ENCODE data around the gene GLP2R. TPM values are rescaled to one million over a fixed set of nuclear protein-coding genes. Genes with fewer than 3 reads are reported as not detected.
"Not testable (repeated sequence)": the region's sequence is repeated elsewhere in the genome, so short reads cannot be mapped to it uniquely, and the experiment has no call there.

The GLP2R gene
- total RNA-seq, 1 experiment from 2014 or later = not detected

DNA sequence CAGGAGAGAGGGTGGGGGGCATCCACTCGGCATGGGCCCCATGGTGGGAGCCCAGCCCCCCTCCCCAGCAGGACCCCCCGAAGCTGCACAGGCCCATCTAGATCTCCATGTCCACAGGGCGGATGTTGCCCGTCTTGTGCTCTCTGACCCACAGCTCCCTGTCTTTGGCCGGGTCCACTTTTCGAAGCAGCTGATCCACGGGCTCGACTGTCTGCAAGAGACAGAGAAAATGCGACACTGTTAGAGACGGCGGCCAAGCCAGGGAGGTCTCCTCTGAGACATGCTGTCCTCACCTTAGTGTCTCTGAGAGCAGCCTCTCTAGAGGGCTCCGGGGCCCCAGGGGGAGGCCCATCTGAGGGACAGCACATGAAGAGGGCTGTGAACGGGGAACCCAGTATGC, 91.4 kb downstream of the GLP2R start:
- ChIA-PET CTCF (no interaction called here), POLR2A (ENCODE audit: low non-redundant PET) (no interaction called here)
- DNase-seq (ENCODE audit: low spot score) = no peak
- no peaks in the 10 kb centered on the region for H3K27me3 ChIP-seq (replicated peaks; ENCODE audit: insufficient read depth, low read depth, low read length, poor library complexity)
- H3K36me3 ChIP-seq (ENCODE audit: insufficient read depth, low read length, poor library complexity, severe bottlenecking) = no peaks in the 10 kb centered on the region
- intact Hi-C loops (cut with micrococcal nuclease; ENCODE audit: unreplicated experiment) = no loop called here
- no peak overlapping the region for H3K4me3 ChIP-seq (ENCODE audit: low read depth, low read length, poor library complexity, severe bottlenecking)
- H3K4me1 ChIP-seq (ENCODE audit: insufficient read depth, low read length, poor library complexity, severe bottlenecking) = no peaks in the 10 kb centered on the region
- no peak for TF ChIP-seq EZH2 (IDR thresholded peaks at IDR 0.05; ENCODE audit: borderline replicate concordance, low read depth, low read length, poor library complexity, severe bottlenecking)
- BruUV-seq (replicated peaks) = no TSS peak
- no peaks in the 10 kb centered on the region for H3K9me3 ChIP-seq (ENCODE audit: low read depth, low read length, poor library complexity, severe bottlenecking)
- no peak overlapping the region for H3K27ac ChIP-seq (ENCODE audit: low read depth, low read length, poor library complexity, severe bottlenecking)

DNA sequence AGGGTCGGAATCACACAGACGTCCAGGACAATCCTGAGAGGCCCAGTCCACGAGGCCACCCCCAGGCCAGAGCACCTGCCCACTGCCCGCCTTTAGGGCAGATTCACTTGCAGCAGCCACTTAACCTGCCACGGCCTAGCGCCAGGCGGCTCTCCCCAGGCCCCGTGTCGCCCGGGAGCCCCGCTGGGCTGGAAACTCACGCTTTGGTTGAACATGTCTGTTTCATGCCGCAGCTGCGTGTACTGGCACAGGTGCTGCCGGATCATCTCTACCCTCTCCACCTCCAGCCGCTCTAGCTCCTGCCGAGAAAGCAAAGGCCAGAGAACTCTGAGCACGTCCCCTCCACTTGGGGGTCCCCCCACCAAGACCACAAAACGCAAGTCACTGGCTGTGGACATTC, 92.1 kb downstream of the GLP2R start:
- H3K4me1 ChIP-seq (ENCODE audit: insufficient read depth, low read length, poor library complexity, severe bottlenecking) = no peaks in the 10 kb centered on the region
- H3K27ac ChIP-seq (ENCODE audit: low read depth, low read length, poor library complexity, severe bottlenecking) = no peak overlapping the region
- no peak for TF ChIP-seq EZH2 (IDR thresholded peaks at IDR 0.05; ENCODE audit: borderline replicate concordance, low read depth, low read length, poor library complexity, severe bottlenecking)
- TF ChIP-seq, protein P1, sequence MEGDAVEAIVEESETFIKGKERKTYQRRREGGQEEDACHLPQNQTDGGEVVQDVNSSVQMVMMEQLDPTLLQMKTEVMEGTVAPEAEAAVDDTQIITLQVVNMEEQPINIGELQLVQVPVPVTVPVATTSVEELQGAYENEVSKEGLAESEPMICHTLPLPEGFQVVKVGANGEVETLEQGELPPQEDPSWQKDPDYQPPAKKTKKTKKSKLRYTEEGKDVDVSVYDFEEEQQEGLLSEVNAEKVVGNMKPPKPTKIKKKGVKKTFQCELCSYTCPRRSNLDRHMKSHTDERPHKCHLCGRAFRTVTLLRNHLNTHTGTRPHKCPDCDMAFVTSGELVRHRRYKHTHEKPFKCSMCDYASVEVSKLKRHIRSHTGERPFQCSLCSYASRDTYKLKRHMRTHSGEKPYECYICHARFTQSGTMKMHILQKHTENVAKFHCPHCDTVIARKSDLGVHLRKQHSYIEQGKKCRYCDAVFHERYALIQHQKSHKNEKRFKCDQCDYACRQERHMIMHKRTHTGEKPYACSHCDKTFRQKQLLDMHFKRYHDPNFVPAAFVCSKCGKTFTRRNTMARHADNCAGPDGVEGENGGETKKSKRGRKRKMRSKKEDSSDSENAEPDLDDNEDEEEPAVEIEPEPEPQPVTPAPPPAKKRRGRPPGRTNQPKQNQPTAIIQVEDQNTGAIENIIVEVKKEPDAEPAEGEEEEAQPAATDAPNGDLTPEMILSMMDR (conservative IDR thresholded peaks at IDR 0.05; ENCODE audit: low read depth, low read length) = no peak
- H3K27me3 ChIP-seq (replicated peaks; ENCODE audit: insufficient read depth, low read depth, low read length, poor library complexity) = no peaks in the 10 kb centered on the region
- CTCF ChIA-PET = no interaction called here
- intact Hi-C loops (cut with micrococcal nuclease; ENCODE audit: unreplicated experiment) = no loop called here
- DNase-seq (ENCODE audit: low spot score) = no peak
- no peaks in the 10 kb centered on the region for H3K36me3 ChIP-seq (ENCODE audit: insufficient read depth, low read length, poor library complexity, severe bottlenecking)
- no peaks in the 10 kb centered on the region for H3K9me3 ChIP-seq (ENCODE audit: low read depth, low read length, poor library complexity, severe bottlenecking)
- POLR2A ChIA-PET (ENCODE audit: low non-redundant PET) = no interaction called here
- BruUV-seq (replicated peaks) = no TSS peak
- H3K4me3 ChIP-seq (ENCODE audit: low read depth, low read length, poor library complexity, severe bottlenecking) = no peak overlapping the region

DNA sequence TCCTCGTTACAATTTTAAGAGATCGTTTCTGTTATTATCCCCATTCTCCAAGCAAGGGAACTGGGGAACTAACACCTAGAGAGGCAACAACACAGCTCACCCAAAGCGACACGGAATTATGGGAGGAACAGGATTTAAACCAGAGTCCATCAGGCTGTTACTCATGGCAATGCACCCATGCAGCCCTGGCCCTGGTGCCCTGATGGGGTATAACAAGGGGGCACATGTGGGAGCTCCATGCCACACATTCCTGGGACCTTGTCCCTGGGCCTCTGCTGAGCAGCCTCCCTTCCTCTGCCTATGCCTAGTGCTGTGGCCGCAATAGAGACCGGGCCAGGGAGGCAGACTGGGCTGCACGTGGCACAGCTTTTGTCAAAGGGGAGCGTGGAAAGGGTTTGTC, 92.6 kb downstream of the GLP2R start:
- CTCF ChIA-PET = no interaction called here
- Histone ChIP-seq H3K27ac (ENCODE audit: low read depth, low read length, poor library complexity, severe bottlenecking) (no peak overlapping the region), H3K27me3 (replicated peaks; ENCODE audit: insufficient read depth, low read depth, low read length, poor library complexity) (no peaks in the 10 kb centered on the region), H3K9me3 (ENCODE audit: low read depth, low read length, poor library complexity, severe bottlenecking) (no peaks in the 10 kb centered on the region), H3K36me3 (ENCODE audit: insufficient read depth, low read length, poor library complexity, severe bottlenecking) (no peaks in the 10 kb centered on the region), H3K4me1 (ENCODE audit: insufficient read depth, low read length, poor library complexity, severe bottlenecking) (no peaks in the 10 kb centered on the region), H3K4me3 (ENCODE audit: low read depth, low read length, poor library complexity, severe bottlenecking) (no peak overlapping the region)
- POLR2A ChIA-PET (ENCODE audit: low non-redundant PET) = no interaction called here
- no TSS peak for BruUV-seq (replicated peaks)
- TF ChIP-seq EZH2 (IDR thresholded peaks at IDR 0.05; ENCODE audit: borderline replicate concordance, low read depth, low read length, poor library complexity, severe bottlenecking) = no peak
- TF ChIP-seq, protein P1 (conservative IDR thresholded peaks at IDR 0.05; ENCODE audit: low read depth, low read length) = no peak
- intact Hi-C loops (cut with micrococcal nuclease; ENCODE audit: unreplicated experiment) = no loop called here
- DNase-seq (ENCODE audit: low spot score) = no peak

DNA sequence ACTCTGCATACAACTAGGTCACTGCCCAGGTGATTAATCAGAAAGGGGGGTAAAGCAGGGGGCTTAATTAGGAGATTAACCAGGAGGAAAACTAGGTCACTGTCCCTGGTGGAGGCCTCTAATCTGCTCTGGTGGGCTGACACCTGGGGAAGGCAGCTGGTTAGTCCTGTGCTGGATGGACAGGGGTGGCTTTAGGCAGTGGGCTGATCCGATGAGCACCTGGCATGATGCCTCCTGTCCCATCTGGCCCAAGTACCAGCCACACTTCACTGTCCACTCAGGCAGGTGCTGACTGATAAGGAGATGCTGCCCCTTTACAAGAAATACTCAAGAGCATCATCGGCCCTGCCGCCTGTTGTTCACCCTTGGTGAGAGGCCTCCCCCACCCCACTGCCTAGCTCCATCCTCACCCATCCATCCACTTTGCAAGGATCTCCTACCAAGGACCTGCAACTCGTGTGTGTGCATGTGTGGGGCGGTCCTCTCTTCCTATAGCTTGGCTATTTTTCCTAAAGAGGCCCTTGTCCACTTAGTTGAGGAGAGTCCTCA, 93.2 kb downstream of the GLP2R start:
- ChIA-PET CTCF (no interaction called here), POLR2A (ENCODE audit: low non-redundant PET) (no interaction called here)
- H3K9me3 ChIP-seq (ENCODE audit: low read depth, low read length, poor library complexity, severe bottlenecking) = no peaks in the 10 kb centered on the region
- H3K36me3 ChIP-seq (ENCODE audit: insufficient read depth, low read length, poor library complexity, severe bottlenecking) = no peaks in the 10 kb centered on the region
- no peaks in the 10 kb centered on the region for H3K27me3 ChIP-seq (replicated peaks; ENCODE audit: insufficient read depth, low read depth, low read length, poor library complexity)
- intact Hi-C loops (cut with micrococcal nuclease; ENCODE audit: unreplicated experiment) = no loop called here
- no peak for TF ChIP-seq EZH2 (IDR thresholded peaks at IDR 0.05; ENCODE audit: borderline replicate concordance, low read depth, low read length, poor library complexity, severe bottlenecking)
- TF ChIP-seq, protein P1 (conservative IDR thresholded peaks at IDR 0.05; ENCODE audit: low read depth, low read length) = no peak
- no TSS peak for BruUV-seq (replicated peaks)
- no peak overlapping the region for H3K27ac ChIP-seq (ENCODE audit: low read depth, low read length, poor library complexity, severe bottlenecking)
- DNase-seq (ENCODE audit: low spot score) = no peak
- H3K4me3 ChIP-seq (ENCODE audit: low read depth, low read length, poor library complexity, severe bottlenecking) = no peak overlapping the region
- H3K4me1 ChIP-seq (ENCODE audit: insufficient read depth, low read length, poor library complexity, severe bottlenecking) = no peaks in the 10 kb centered on the region

DNA sequence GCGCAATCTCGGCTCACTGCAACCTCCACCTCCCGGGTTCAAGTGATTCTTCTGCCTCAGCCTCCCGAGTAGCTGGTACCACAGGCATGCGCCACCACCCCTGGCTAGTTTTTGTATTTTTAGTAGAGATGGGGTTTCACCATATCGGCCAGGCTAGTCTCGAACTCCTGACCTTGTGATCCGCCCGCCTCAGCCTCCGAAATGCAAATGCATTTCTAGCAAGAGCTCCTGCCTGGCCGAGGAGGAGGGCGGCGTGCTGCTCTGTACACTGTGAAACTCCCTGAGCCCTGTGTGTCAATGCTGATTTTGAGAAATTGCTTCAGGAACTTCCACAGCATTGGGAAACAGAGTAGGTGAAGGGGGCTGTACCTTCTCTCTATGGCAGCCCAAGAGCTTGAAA, 95.5 kb downstream of the GLP2R start:
- DNase-seq (ENCODE audit: low spot score); H3K36me3 ChIP-seq (ENCODE audit: insufficient read depth, low read length, poor library complexity, severe bottlenecking); H3K4me1 ChIP-seq (ENCODE audit: insufficient read depth, low read length, poor library complexity, severe bottlenecking); intact Hi-C loops (cut with micrococcal nuclease; ENCODE audit: unreplicated experiment); H3K27ac ChIP-seq (ENCODE audit: low read depth, low read length, poor library complexity, severe bottlenecking); H3K4me3 ChIP-seq (ENCODE audit: low read depth, low read length, poor library complexity, severe bottlenecking); H3K9me3 ChIP-seq (ENCODE audit: low read depth, low read length, poor library complexity, severe bottlenecking); BruUV-seq (replicated peaks); CTCF ChIA-PET; H3K27me3 ChIP-seq (replicated peaks; ENCODE audit: insufficient read depth, low read depth, low read length, poor library complexity); POLR2A ChIA-PET (ENCODE audit: low non-redundant PET): not testable (repeated sequence)

All from A673 (cell line).